SK-N-SH (cell line): Measurements from ENCODE around the gene KCNMB3.

Experiments
- EP300 ChIP-seq, 2 experiments: IDR thresholded peaks; 2 replicates each; pipeline versions ENCODE4 v1.4.0 to v1.6.1; 2012; ENCODE audit warnings: borderline replicate concordance in 1 of 2, low read depth in 1 of 2, low read length in 1 of 2
- GATA2 ChIP-seq: sonication (generic); formaldehyde crosslinking; IDR thresholded peaks from 2 replicates; pipeline ENCODE4 v1.5.0; 2020; ENCODE audit warnings: mild to moderate bottlenecking, missing genetic modification reagents
- POLR2AphosphoS5 ChIP-seq: IDR thresholded peaks from 2 replicates; pipeline ENCODE4 v1.6.1; 2012; ENCODE audit warnings: low read depth, low read length
- RAD21 ChIP-seq: IDR thresholded peaks from 2 replicates; pipeline ENCODE4 v1.6.1; 2012; ENCODE audit warnings: mild to moderate bottlenecking, low read length
- RCOR1 ChIP-seq: fragments of 150-350 bp; IDR thresholded peaks from 2 replicates; pipeline ENCODE4 v1.6.1; 2017; ENCODE audit warnings: antibody characterized with exemption, low read length
- RFX5 ChIP-seq: IDR thresholded peaks from 2 replicates; pipeline ENCODE4 v1.6.1; 2012; ENCODE audit warnings: mild to moderate bottlenecking, improper control_type of control experiment, low read length
- RXRA ChIP-seq: IDR thresholded peaks from 2 replicates; pipeline ENCODE4 v1.4.0; 2012; ENCODE audit warnings: low read depth, mild to moderate bottlenecking, borderline replicate concordance
- YY1 ChIP-seq: IDR thresholded peaks from 2 replicates; pipeline ENCODE4 v1.4.0; 2012; ENCODE audit warnings: low read depth, mild to moderate bottlenecking
- TF ChIP-seq, protein P1 (sequence below): fragments of 200-600 bp; sonication (generic); IDR thresholded peaks from 2 replicates; pipeline ENCODE4 v1.6.1; 2017; ENCODE audit warnings: antibody characterized with exemption, mild to moderate bottlenecking, moderate library complexity
- TF ChIP-seq, protein P2 (sequence below): IDR thresholded peaks from 2 replicates; pipeline ENCODE4 v1.4.0; 2012; ENCODE audit warnings: low read depth, borderline replicate concordance
- TF ChIP-seq, protein P3 (sequence below): IDR thresholded peaks from 2 replicates; pipeline ENCODE4 v1.6.1; 2012; ENCODE audit warnings: mild to moderate bottlenecking, low read depth, low read length, moderate library complexity
- TF ChIP-seq, protein P4 (sequence below): IDR thresholded peaks from 2 replicates; pipeline ENCODE4; 2012
- TF ChIP-seq, protein P5 (sequence below): fragments of 150-350 bp; IDR thresholded peaks from 2 replicates; pipeline ENCODE4 v1.6.1; 2016; ENCODE audit warnings: mild to moderate bottlenecking, low read depth, low read length

DNA sequence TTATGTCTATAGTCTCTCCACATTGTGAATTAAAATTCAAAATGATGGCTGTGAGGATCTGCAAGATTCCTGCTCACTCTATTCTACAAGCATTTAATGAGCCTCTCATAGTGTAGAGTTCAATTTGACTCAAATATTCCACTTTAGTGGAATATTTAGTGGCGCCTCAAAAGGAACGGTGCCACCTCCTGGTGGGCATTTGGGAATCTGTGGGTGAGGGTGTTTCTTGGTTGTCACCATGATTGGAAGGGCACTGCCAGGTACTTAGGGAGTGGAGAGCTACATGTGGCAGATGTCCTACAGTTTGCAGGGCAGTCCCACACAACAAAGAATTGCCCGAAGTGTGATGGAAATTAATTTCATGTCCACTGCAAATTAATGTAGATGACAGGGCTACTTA, 21.5 kb upstream of the KCNMB3 start:
- no peak for TF ChIP-seq GATA2 (CRISPR knock-in tag)
- TF ChIP-seq, protein P1, sequence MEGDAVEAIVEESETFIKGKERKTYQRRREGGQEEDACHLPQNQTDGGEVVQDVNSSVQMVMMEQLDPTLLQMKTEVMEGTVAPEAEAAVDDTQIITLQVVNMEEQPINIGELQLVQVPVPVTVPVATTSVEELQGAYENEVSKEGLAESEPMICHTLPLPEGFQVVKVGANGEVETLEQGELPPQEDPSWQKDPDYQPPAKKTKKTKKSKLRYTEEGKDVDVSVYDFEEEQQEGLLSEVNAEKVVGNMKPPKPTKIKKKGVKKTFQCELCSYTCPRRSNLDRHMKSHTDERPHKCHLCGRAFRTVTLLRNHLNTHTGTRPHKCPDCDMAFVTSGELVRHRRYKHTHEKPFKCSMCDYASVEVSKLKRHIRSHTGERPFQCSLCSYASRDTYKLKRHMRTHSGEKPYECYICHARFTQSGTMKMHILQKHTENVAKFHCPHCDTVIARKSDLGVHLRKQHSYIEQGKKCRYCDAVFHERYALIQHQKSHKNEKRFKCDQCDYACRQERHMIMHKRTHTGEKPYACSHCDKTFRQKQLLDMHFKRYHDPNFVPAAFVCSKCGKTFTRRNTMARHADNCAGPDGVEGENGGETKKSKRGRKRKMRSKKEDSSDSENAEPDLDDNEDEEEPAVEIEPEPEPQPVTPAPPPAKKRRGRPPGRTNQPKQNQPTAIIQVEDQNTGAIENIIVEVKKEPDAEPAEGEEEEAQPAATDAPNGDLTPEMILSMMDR = peak; percentile 45
- TF ChIP-seq, protein P2, sequence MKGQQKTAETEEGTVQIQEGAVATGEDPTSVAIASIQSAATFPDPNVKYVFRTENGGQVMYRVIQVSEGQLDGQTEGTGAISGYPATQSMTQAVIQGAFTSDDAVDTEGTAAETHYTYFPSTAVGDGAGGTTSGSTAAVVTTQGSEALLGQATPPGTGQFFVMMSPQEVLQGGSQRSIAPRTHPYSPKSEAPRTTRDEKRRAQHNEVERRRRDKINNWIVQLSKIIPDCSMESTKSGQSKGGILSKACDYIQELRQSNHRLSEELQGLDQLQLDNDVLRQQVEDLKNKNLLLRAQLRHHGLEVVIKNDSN = no peak
- TF ChIP-seq POLR2AphosphoS5 = no peak
- TF ChIP-seq RFX5 = no peak
- TF ChIP-seq YY1 = no peak
- peak; percentile 47 for TF ChIP-seq RAD21
- no peak for TF ChIP-seq EP300 (IDR thresholded peaks at IDR 0.05; ENCODE audit: borderline replicate concordance in 1 of 2, low read depth in 1 of 2, low read length in 1 of 2)
- TF ChIP-seq RCOR1 = no peak
- TF ChIP-seq, protein P3, sequence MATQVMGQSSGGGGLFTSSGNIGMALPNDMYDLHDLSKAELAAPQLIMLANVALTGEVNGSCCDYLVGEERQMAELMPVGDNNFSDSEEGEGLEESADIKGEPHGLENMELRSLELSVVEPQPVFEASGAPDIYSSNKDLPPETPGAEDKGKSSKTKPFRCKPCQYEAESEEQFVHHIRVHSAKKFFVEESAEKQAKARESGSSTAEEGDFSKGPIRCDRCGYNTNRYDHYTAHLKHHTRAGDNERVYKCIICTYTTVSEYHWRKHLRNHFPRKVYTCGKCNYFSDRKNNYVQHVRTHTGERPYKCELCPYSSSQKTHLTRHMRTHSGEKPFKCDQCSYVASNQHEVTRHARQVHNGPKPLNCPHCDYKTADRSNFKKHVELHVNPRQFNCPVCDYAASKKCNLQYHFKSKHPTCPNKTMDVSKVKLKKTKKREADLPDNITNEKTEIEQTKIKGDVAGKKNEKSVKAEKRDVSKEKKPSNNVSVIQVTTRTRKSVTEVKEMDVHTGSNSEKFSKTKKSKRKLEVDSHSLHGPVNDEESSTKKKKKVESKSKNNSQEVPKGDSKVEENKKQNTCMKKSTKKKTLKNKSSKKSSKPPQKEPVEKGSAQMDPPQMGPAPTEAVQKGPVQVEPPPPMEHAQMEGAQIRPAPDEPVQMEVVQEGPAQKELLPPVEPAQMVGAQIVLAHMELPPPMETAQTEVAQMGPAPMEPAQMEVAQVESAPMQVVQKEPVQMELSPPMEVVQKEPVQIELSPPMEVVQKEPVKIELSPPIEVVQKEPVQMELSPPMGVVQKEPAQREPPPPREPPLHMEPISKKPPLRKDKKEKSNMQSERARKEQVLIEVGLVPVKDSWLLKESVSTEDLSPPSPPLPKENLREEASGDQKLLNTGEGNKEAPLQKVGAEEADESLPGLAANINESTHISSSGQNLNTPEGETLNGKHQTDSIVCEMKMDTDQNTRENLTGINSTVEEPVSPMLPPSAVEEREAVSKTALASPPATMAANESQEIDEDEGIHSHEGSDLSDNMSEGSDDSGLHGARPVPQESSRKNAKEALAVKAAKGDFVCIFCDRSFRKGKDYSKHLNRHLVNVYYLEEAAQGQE = no peak
- TF ChIP-seq, protein P4, sequence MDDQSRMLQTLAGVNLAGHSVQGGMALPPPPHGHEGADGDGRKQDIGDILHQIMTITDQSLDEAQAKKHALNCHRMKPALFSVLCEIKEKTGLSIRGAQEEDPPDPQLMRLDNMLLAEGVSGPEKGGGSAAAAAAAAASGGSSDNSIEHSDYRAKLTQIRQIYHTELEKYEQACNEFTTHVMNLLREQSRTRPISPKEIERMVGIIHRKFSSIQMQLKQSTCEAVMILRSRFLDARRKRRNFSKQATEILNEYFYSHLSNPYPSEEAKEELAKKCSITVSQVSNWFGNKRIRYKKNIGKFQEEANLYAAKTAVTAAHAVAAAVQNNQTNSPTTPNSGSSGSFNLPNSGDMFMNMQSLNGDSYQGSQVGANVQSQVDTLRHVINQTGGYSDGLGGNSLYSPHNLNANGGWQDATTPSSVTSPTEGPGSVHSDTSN = no peak
- TF ChIP-seq, protein P5, sequence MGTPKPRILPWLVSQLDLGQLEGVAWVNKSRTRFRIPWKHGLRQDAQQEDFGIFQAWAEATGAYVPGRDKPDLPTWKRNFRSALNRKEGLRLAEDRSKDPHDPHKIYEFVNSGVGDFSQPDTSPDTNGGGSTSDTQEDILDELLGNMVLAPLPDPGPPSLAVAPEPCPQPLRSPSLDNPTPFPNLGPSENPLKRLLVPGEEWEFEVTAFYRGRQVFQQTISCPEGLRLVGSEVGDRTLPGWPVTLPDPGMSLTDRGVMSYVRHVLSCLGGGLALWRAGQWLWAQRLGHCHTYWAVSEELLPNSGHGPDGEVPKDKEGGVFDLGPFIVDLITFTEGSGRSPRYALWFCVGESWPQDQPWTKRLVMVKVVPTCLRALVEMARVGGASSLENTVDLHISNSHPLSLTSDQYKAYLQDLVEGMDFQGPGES = no peak
- TF ChIP-seq RXRA = no peak
